SU-DHL-6 (cell line): ENCODE measurements around the gene UHRF2.

Source experiments
- H2AFZ ChIP-seq: fragments of 200-600 bp; sonication (generic); 2 replicates; pipeline ENCODE4 v1.6.1; 2014; ENCODE audit warnings: low read depth, mild to moderate bottlenecking, moderate library complexity, mixed read lengths, antibody characterized with exemption, low read length; ENCODE audit not compliant: severe bottlenecking
- H3F3A ChIP-seq: fragments of 200-600 bp; shearing (Covaris generic); 2 replicates; pipeline ENCODE4 v1.6.0; 2016; ENCODE audit warnings: antibody characterized with exemption, mild to moderate bottlenecking; ENCODE audit not compliant: insufficient read depth
- H3K27ac ChIP-seq: fragments of 200-600 bp; sonication (generic); 2 replicates; pipeline ENCODE4 v1.5.1; 2016; ENCODE audit warnings: low read depth, mild to moderate bottlenecking, low read length, moderate library complexity, mixed read lengths
- H3K27me3 ChIP-seq: fragments of 200-600 bp; sonication (generic), shearing (Covaris generic); 2 replicates; pipeline ENCODE4 v1.6.0; 2014; ENCODE audit warnings: mild to moderate bottlenecking, low read length
- H3K36me3 ChIP-seq: fragments of 200-600 bp; sonication (generic); 2 replicates; pipeline ENCODE4 v1.6.1; 2014; ENCODE audit warnings: mild to moderate bottlenecking, low read length, mixed read lengths
- H3K4me2 ChIP-seq: fragments of 300-600, 200-600 bp; shearing (Covaris generic), sonication (generic); 2 replicates; pipeline ENCODE4 v1.6.0; 2014; ENCODE audit warnings: low read length, low read depth, mild to moderate bottlenecking; ENCODE audit not compliant: poor library complexity, severe bottlenecking
- H3K4me3 ChIP-seq: fragments of 200-600 bp; sonication (generic); 2 replicates; pipeline ENCODE4 v1.5.1; 2014; ENCODE audit warnings: antibody characterized with exemption, low read length, mild to moderate bottlenecking, mixed read lengths; ENCODE audit not compliant: insufficient read depth, poor library complexity, severe bottlenecking
- H3K79me2 ChIP-seq: fragments of 200-600 bp; sonication (generic); 2 replicates; pipeline ENCODE4 v1.6.1; 2014; ENCODE audit warnings: mild to moderate bottlenecking, low read length, moderate library complexity; ENCODE audit not compliant: insufficient read depth
- H3K9ac ChIP-seq: fragments of 200-600 bp; sonication (generic); 2 replicates; pipeline ENCODE4 v1.7.0; 2014; ENCODE audit warnings: mild to moderate bottlenecking, low read length
- H3K9me2 ChIP-seq: fragments of 200-600 bp; sonication (generic); replicated peaks from 2 replicates; pipeline ENCODE4 v1.6.1; 2014; ENCODE audit warnings: low read length; ENCODE audit not compliant: insufficient read depth
- H3K9me3 ChIP-seq: fragments of 200-600 bp; sonication (generic); 2 replicates; pipeline ENCODE4 v1.6.1; 2014; ENCODE audit warnings: low read length, mixed read lengths; ENCODE audit not compliant: insufficient read depth
- H4K20me1 ChIP-seq: fragments of 200-600 bp; sonication (generic); 2 replicates; pipeline ENCODE4 v1.6.1; 2014; ENCODE audit warnings: low read depth, mild to moderate bottlenecking, antibody characterized with exemption, low read length, moderate library complexity, mixed read lengths
- CTCF ChIP-seq: fragments of 200-600 bp; sonication (generic); IDR thresholded peaks from one replicate; pipeline ENCODE4 v1.5.1; 2017; ENCODE audit warnings: antibody characterized with exemption, mild to moderate bottlenecking, low read length, moderate library complexity; ENCODE audit not compliant: insufficient read depth, poor library complexity, severe bottlenecking
- EZH2phosphoT487 ChIP-seq: fragments of 200-600 bp; sonication (generic), shearing (Covaris generic); conservative IDR thresholded peaks from 2 replicates; pipeline ENCODE4 v1.6.1; 2018; ENCODE audit warnings: mild to moderate bottlenecking, antibody characterized with exemption, low read length, moderate library complexity, mixed read lengths

Gene UHRF2

GRCh38 chr9:6506571-6506970 lies 93.6 kb downstream of the UHRF2 start:
- H3K4me3 ChIP-seq = no peak overlapping the region
- no peaks in the 10 kb centered on the region for H4K20me1 ChIP-seq
- H3K9ac ChIP-seq = no peak overlapping the region
- peaks cover 31% of the 10 kb centered on the region for H3K36me3 ChIP-seq
- no peaks in the 10 kb centered on the region for H3K9me3 ChIP-seq
- no peak overlapping the region for H2AFZ ChIP-seq
- no peak overlapping the region for H3K27ac ChIP-seq
- no peaks in the 10 kb centered on the region for H3K9me2 ChIP-seq
- no peaks in the 10 kb centered on the region for H3K79me2 ChIP-seq
- no peaks in the 10 kb centered on the region for H3K27me3 ChIP-seq
- no peak for TF ChIP-seq CTCF
- no peak for TF ChIP-seq EZH2phosphoT487
- no peak overlapping the region for H3K4me2 ChIP-seq
- no peaks in the 10 kb centered on the region for H3F3A ChIP-seq

GRCh38 chr9:6512085-6512657 lies 99.2 kb downstream of the UHRF2 start:
- no peak overlapping the region for H3K4me3 ChIP-seq
- no peaks in the 10 kb centered on the region for H3K9me2 ChIP-seq
- no peak overlapping the region for H3K4me2 ChIP-seq
- H3K27me3 ChIP-seq = no peaks in the 10 kb centered on the region
- H3K27ac ChIP-seq = no peak overlapping the region
- no peaks in the 10 kb centered on the region for H3K9me3 ChIP-seq
- no peaks in the 10 kb centered on the region for H3K79me2 ChIP-seq
- no peak overlapping the region for H3K9ac ChIP-seq
- no peak overlapping the region for H2AFZ ChIP-seq
- TF ChIP-seq EZH2phosphoT487 (no peak), CTCF (no peak)
- H3F3A ChIP-seq = no peaks in the 10 kb centered on the region
- H4K20me1 ChIP-seq = no peaks in the 10 kb centered on the region
- H3K36me3 ChIP-seq = no peaks in the 10 kb centered on the region

- Histone ChIP-seq H3K79me2 (no peaks in the 10 kb centered on the region), H3K36me3 (no peaks in the 10 kb centered on the region), H3K27me3 (no peaks in the 10 kb centered on the region), H3K9me2 (no peaks in the 10 kb centered on the region), H3K4me2 (no peak overlapping the region), H4K20me1 (no peaks in the 10 kb centered on the region), H3K9me3 (no peaks in the 10 kb centered on the region), H3K9ac (no peak overlapping the region), H3K4me3 (no peak overlapping the region), H3F3A (no peaks in the 10 kb centered on the region), H3K27ac (no peak overlapping the region), H2AFZ (no peak overlapping the region)
- no peak for TF ChIP-seq CTCF
- no peak for TF ChIP-seq EZH2phosphoT487
These were observed 109.3 kb downstream of the UHRF2 start for GRCh38 chr9:6522263-6522662.
